Fibroblast of lung (primary cell): ENCODE data around the gene IRF1.

ENCODE experiments used
- EZH2 ChIP-seq: IDR thresholded peaks from 2 replicates; pipeline ENCODE4 v1.5.1; 2012; ENCODE audit warnings: low read length, control low read depth, mild to moderate bottlenecking; ENCODE audit errors: missing control alignments
- TF ChIP-seq, protein P1 (sequence below), 2 donors: IDR thresholded peaks in 1 of 2; conservative IDR thresholded peaks in 1 of 2; 1 replicate in 1 of 2; 2 replicates in 1 of 2; pipeline ENCODE4 v1.5.1; 2011 to 2012; ENCODE audit warnings: low read length in 2 of 2, control low read depth in 1 of 2, inconsistent platforms in 1 of 2, low read depth in 1 of 2, mild to moderate bottlenecking in 1 of 2

- TF ChIP-seq, protein P1, sequence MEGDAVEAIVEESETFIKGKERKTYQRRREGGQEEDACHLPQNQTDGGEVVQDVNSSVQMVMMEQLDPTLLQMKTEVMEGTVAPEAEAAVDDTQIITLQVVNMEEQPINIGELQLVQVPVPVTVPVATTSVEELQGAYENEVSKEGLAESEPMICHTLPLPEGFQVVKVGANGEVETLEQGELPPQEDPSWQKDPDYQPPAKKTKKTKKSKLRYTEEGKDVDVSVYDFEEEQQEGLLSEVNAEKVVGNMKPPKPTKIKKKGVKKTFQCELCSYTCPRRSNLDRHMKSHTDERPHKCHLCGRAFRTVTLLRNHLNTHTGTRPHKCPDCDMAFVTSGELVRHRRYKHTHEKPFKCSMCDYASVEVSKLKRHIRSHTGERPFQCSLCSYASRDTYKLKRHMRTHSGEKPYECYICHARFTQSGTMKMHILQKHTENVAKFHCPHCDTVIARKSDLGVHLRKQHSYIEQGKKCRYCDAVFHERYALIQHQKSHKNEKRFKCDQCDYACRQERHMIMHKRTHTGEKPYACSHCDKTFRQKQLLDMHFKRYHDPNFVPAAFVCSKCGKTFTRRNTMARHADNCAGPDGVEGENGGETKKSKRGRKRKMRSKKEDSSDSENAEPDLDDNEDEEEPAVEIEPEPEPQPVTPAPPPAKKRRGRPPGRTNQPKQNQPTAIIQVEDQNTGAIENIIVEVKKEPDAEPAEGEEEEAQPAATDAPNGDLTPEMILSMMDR (conservative IDR thresholded peaks at IDR 0.05 in 1 of 2, IDR thresholded peaks at IDR 0.05 in 1 of 2; ENCODE audit: low read depth in 1 of 2, low read length in 2 of 2) = peak in 1 of 2 donors; percentile 13
- TF ChIP-seq EZH2 = no peak
Measured at GRCh38 chr5:132489871-132490483, 596 bp downstream of the IRF1 start.
